NK-92 treated with Interleukin-12 subunit alpha and Interleukin-12 subunit beta, amount 100 ng/mL, for 24 hours (cell line): ENCODE measurements around the gene STOM.

Source experiments
- DNase-seq: peaks from one replicate; lab custom pipeline; 2025; lab: John Stamatoyannopoulos, UW

Gene STOM

DNA sequence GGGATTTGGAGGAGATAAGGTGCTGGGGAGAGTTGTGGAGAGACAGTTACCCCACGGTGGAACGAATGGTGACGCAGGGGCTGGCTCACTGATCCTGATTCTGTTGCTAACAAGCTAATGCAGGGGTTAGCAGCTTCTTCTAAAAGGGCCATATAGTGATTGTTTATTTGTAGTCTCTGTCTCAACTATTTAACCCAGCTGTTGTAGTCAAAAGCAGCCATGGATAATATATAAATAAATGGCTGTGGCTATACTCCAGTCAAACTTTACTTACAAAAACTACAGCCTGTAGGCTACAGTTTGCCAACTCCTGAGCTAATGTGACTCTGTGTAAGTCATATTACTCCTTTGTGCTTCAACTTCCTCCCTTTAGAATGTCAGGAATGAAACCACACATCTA lies 21.8 kb downstream of the STOM start:
- no peak for DNase-seq

DNA sequence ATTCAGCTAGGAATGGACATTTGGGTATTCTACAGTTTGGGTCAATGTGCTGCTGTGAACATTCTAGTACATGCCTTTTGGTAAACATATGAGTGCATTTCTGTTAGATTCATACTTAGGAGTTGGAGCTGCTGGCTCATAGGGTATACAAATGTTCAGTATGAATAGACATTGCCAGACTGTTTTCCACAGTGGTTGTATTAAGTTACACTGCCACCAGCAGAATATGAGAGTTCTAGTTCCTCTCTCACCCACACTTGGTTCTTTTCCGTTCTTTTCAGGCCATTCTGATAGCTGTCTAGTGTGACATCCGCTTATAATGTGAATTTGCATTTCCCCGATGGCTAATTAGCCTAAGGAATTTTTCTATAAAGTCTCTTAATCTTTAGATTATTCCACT lies 25.0 kb downstream of the STOM start:
- no peak for DNase-seq

DNA sequence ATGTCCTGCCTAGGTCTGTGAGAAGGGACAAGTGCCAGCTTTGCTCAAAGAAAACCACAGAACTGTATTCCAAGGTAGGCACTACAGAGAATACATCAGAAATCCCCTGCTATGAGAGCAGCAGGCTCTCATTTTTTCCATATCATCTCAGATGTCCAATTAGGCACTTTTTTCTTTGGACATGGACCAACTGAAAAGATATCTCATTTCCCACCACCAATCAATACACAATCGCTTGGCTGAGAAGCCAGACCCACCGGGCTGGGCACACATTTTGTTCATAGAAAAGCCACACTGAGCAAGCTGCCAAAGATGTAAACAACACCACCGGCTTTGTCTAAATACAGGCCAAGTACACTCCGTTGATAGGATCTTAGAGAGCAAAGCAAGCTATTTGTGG lies 25.9 kb downstream of the STOM start:
- DNase-seq = no peak

DNA sequence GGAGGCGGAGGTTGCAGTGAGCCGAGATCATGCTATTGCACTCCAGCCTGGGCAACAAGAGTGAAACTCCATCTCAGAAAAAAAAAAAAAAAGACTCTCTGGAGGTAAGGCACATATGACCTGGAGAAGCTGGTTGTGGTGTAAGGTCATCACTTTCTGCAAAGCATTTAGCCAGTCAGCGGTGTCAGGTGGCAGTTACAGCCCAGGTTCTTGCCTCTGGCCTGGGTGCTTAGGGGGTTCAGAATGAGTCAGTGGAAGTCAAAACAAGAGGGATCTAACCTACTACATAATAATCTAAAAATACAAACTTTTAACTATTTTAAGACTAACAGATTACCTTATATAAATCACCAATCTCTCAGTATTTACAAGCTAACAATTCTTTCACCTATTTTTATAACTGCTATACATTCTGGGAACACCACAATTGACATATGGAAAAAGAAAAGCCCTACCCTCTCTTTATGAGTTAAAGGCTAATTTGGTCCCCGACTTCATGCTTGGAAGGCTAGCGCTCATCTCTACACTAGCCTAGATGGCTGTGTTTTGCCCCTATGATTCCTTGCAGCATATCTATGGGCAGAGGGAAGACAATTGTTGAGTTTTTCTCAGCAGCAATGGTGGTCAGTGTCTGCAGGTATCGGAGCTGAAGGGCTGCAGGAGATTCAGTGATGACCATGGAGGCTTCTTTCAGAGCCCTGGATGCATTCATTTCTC lies 29.2 kb downstream of the STOM start:
- DNase-seq = no peak

DNA sequence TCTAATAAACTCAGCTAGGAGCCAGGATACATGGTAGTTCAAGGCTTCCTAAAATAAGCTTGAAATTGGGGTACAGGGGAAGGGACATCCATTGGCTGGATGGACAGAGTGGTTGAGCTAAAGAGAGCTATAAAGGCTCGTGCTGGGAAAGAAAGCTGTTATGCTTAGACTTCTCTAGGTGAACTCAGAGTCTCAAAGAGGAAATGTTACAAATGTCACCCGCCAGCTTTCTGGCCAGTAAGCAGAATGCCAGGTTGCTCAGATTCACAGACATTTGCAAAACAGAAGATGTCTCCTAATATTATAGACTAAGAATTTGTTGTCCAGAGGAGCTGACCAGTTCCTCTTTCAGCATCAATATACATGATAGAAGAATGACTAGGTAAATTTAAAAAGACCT lies 30.6 kb downstream of the STOM start:
- DNase-seq = no peak

DNA sequence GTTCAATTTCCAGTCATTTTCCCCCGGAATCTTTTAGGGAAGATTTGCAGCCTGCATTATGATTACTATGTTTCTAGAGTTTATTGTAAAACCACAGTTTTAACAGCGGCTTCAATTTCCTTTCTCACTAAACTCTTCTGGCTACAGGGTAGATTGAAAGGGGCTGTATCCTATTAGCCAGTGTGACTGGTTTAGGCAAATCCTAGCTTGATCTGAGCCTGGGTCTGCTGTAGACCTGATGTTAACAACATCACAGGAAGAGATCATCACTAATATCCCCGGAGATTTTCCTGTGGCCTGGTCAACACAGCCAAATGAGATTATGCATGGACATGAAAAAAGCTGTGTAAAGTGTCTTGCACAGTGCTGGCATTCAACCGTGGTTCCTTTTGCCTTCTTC lies 33.4 kb downstream of the STOM start:
- no peak for DNase-seq

DNA sequence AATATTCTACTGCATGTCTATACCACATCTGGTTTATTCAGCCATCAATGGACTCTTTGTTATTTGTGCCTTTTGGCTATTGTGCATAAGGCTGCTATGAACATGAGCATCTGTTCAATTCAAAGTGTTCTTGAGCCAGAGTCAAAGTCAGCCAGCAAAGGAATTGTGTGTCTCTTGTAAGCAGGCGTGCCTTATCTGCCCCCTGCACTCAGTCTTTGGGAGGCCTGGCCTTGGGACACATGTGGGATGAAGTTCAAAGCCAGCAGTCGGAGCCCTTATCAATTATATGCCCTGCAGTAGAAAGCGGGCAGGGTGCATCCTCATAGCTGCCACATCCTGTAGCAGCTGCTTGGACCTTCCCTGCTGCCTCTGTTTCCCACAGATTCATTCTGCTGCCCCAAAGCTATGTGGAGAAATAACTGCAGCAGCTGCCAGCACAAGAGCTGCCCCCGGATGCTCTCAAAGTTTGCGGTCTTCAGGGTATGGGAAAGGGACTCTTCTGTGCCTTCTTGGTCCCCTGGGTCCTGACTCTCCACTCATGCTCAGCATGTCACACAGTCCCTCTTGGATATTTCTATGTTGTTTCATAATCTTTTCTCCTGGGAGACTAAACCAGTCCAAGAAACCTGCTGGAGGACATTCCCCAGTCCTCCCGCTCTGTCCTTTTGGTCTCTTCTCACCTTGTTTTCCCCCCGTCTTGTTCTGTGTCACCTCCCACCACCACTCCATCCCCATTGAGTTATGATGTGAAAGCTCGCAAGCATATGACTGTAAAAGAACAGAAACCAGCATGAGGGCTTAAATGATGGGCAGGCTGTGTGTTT lies 35.9 kb downstream of the STOM start:
- no peak for DNase-seq

DNA sequence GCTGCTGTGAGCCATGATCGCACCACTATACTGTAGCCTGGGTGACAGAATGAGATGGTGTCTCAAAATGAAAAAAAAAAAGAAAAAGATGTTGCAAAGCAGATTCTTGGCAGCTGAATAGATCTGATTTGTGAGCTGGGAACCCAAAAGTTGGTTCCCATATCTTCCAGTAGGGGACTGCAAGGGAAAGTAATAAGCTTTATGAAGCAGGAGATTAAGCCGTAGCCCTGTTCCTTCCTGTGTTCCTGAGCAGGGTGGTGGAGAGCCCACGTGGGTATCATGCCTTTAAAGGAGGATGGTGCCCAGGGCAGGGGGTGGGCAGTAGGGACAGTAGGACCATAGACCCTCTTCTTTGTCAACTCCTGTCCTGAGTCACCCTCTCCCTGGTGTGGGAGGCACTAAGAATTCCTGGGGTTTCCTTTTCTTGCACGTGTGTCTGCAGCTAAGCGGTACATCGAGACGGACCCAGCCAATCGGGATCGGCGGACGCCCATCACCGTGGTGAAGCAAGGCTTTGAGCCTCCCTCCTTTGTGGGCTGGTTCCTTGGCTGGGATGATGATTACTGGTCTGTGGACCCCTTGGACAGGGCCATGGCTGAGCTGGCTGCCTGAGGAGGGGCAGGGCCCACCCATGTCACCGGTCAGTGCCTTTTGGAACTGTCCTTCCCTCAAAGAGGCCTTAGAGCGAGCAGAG lies 37.9 kb downstream of the STOM start:
- DNase-seq = no peak

DNA sequence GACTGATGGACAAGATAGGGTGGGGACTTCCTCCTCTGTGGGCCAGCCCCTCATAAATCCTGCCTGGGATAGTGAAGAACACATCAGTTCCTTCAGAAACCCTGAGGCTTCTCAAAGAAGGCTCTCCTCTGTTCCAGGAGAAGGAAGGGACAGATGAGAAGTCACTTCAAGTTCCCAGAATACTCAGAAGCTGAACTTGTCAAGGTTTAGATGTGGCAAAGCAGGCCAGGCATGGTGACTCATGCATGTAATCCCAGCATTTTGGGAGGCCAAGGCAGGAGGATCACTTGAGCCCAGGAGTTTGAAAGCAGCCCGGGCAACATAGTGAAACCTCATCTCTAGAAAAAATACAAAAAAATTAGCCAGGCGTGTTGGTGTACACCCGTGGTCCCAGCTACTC lies 38.5 kb downstream of the STOM start:
- DNase-seq = no peak

DNA sequence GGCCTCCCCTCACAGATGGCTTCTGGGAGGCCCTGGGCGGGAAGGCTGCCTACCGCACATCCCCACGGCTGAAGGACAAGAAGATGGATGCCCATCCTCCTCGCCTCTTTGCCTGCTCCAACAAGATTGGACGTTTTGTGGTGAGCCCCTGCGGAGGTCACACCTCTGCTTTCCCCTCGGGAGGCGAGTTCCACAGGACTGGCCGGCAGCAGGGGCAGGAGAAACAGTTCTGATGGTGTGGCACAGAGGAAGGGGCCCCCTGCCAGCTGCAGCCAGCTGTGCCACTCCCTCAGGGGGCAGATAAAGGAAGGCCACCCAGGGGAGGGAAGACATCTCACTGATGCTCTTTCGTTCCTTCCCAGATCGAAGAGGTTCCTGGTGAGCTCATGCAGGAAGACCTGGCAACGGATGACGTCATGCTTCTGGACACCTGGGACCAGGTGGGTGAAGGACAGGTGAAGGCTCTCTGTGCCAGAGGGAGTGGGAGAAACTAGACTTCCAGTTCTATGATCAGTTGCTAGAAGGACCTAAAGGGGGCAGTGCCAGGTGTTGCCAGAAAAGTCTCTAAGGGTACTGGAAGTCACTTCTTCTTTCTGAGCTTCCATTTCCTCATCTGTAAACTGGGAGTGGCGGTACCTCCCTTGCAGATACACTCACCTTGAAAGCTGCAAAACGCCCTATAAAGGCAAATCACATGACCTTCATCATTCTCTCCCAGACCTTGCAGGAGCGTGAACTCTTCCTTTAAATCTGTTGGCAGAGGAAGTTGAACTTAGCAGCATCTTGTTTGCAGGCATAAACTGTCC lies 41.0 kb downstream of the STOM start:
- no peak for DNase-seq

DNA sequence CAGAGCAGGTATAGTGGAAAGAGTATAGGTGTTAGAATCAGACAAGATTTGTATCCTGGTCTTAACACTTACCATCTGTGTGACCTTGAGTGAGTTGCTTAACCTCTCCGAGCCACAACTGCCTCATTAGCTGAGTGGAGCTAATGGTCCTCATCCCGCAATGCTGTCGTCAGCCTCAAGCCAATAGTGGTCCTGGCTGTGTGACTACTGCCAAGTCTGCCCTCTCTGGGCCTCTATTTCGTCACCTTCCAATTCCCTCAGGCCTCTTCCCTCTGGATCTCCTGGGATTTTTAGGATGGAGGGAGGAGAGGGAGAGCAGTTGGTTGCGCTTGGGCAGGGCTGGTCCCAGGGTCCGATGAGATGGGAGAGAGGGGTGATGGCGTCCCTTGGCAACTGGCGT lies 41.6 kb downstream of the STOM start:
- DNase-seq = no peak

DNA sequence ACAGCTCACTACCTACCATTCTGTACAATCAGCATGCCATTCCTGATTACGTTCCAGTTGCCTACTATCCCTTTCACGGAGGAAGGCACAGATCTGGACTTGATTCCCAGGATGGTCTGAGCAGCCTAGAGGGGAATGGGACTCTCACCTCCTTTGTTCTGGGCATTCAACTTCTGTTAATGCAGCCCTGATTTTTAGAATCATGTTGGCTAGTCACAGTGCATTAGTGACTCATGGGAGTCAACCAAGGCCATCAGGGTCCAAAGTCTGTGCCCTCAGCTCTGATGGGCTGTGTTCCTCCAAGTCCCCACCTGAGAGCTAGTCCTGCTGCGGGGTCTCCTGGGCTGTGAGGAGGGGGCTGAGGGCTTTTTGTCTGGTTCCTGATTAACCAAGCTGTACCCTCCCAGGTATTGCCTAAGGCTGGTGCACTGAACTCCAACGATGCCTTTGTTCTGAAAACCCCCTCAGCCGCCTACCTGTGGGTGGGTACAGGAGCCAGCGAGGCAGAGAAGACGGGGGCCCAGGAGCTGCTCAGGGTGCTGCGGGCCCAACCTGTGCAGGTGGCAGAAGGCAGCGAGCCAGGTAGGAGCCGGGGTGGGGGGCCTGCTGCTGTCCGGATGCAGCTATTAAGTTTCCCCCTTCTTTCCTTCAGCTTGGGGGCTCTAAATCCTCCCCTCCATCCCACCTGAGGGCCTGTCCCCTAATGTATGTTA lies 43.0 kb downstream of the STOM start:
- DNase-seq = no peak

DNA sequence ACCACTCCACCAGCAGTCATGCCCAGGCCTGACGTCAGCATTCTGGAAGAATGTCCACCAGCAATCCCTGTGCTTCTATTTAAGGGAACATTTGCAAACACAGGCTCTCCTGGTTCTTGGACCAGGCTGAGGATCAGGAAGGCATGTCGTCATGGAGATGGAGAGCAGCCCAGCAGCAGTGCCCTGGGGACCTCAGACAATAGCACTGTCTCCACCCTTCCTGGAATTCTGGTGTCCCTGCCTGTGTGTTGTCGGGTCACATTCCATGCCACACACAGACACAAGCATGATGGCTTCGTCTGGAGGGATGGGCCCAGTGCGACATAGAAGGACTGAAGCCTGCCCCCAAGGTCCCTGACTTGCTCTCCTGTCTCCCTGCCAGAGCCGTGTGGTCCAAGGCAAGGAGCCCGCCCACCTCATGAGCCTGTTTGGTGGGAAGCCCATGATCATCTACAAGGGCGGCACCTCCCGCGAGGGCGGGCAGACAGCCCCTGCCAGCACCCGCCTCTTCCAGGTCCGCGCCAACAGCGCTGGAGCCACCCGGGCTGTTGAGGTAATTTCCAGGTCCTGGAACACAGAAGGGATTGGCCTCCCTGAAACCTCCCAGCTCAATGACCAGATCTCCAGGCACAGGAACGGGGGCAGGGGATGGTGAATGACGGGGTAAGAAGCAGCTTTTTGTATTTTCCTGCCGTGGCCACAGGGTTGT lies 43.8 kb downstream of the STOM start:
- DNase-seq = no peak

DNA sequence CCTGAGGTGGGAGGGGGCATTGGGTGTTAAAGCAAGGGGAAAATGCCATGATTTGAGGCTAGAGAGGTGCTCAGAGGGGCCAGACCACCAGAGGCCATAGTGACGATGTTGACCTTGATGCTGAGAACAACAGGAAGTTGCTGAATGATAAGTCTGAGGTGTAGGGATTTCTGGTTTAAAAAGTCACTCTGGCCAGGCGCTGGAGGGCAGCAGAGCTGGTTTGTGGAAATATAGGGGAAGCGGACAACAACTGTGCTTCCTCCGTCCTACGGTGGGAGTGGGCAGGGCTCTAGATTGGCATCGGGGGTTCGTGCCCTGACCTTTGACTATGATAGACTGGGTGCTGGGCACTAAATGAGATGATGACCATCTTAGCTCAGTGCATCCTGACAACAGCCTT lies 44.7 kb downstream of the STOM start:
- DNase-seq = no peak

DNA sequence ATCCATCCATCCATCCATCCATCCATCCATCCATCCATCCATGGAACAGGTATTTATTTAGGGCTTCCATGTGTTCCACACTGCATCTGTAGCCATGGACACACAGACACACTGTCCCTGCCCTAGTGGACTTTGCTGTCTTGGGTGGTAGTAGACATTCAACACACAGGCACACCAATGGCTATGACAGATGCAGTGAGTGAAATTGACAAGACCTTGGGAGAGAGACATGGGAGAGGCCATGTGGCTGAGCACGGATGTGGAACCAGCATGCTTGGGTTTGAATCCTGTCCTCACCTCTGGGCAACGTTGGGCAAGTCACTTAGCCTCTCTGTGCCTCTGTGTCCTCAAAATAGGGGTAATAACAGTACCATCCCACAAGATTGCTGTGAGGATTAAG lies 45.3 kb downstream of the STOM start:
- DNase-seq = no peak

DNA sequence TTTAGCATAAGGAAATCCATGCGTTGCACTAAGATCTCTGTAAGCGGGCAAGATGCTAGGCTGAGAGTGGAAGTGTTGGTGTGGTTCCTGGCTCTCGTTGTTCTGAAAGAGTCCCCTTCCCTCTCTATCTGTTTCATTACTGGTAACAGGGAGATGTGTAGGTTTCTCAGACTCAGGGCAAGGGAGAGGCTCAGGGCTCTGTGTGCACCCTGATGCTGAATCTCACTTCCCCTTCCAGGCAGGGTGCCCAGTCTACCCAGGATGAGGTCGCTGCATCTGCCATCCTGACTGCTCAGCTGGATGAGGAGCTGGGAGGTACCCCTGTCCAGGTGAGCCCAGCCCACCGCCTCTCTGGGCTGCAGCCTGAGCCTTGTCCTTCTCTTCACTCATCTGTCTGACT lies 45.7 kb downstream of the STOM start:
- DNase-seq = no peak

DNA sequence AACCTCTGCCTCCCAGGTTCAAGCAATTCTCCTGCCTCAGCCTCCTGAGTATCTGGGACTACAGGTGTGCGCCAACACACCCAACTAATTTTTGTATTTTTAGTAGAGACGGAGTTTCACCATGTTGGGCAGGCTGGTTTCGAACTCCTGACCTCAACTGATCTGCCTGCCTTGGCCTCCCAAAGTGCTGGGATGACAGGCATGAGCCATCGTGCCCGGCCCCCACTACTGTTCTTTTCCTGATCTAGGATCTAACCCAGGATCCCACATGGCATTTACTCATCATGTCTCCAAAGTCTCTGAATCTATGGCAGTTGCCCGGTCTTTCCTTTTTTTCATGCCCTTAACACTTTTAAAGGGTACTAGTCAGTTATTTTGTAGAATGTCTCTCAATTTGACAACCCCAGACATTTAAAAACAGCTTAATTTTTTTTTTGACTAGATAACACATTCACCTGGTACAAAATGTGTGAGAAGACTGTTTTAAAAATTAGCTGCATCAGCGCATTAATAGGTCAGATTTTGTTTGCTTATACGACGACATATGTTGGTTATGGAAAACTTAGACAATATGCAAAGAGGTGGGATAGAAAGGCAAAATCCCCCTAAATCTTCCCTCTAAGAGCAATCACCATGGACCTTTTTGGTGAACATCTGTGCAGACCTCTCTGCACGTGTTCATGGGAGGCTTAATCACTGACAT lies 46.5 kb downstream of the STOM start:
- no peak for DNase-seq

DNA sequence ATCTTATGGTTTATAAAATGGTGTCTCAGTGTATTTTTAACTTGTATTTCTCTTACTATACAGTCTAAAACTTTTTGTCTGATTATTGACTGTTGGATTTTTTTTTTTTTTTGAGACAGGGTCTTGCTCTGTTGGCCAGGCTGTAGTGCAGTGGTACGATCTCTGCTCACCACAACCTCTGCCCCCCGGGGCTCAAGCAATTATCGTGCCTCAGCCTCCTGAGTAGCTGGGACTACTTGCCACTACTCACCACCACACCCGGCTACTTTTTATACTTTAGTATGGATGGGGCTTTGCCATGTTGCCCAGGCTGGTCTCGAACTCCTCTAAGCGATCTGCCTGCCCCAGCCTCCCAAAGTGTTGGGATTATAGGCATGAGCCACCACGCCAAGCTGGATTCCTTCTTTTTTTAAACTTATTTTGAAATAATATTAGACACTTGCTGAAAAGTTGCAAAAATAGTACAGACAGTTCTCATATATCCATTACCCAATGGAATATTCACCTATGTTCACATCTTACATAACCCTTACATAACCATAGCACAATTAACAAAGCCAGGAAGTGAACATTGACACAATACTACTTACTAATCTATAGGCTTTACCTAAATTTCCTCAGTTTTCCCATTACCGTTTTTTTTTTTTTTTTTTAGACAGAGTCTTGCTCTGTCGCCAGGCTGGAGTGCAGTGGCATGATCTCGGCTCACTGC lies 47.2 kb downstream of the STOM start:
- DNase-seq = no peak

DNA sequence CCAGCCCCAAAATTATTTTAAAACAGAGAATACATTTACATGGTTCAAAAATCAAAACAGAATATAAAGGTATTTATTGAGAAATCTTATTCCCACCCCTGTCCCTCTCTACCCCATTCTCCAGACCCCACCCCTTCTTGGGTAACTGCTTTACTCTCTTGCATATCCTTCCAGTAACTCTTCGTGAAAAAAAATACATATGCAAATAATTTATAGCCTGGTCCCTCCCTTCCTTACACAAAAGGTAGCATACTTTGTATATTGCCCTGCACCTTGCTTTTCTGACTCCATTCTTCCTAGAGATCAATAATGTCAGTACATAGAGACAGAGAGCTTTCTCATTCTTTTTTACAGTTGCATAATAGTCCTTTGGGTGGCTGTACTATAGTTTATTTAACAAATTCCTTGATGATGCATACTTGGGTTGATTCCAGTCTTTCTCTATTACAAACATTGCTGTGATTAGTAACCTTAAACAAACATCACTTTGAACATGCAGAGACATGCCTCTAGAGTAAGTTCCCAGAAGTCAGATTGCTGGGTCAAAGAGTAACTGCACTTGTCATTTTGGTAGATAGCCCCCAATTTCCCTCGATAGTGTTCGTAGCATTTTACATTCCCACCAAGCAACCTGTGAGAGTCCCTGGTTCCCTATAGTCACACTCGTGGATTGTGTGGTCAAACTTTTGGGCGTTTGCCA lies 47.9 kb downstream of the STOM start:
- DNase-seq = no peak
